Calu3 (cell line): Measurements from ENCODE around the gene PCDH9. TPM values are rescaled to one million over a fixed set of nuclear protein-coding genes. Genes with fewer than 3 reads are reported as not detected.

Experiments
- BruUV-seq: library from RNA; stranded (reverse); fragments of 400-500 nt; replicated peaks from 2 replicates; lab custom pipeline; 2021; lab: Mats Ljungman, UMichigan
- CTCF ChIA-PET: fragments of 300-600 bp; sonication (Branson Sonifier 250); formaldehyde crosslinking; loops from one replicate; lab custom pipeline; 2022; ENCODE audit warnings: antibody characterized with exemption; lab: Charles Lee
- DNase-seq: peaks from one replicate; pipeline ENCODE4 v3.0.0; 2022
- H3K27ac Mint-ChIP-seq: one replicate; pipeline ENCODE4 v1.8.0; 2022; ENCODE audit warnings: mixed read lengths; ENCODE audit not compliant: unreplicated experiment
- H3K27me3 Mint-ChIP-seq: one replicate; pipeline ENCODE4 v1.8.0; 2022; ENCODE audit warnings: mixed read lengths; ENCODE audit not compliant: unreplicated experiment
- H3K36me3 Mint-ChIP-seq: one replicate; pipeline ENCODE4 v1.8.0; 2022; ENCODE audit warnings: mild to moderate bottlenecking, moderate library complexity, mixed read lengths; ENCODE audit not compliant: insufficient read depth, unreplicated experiment
- H3K4me1 Mint-ChIP-seq: one replicate; pipeline ENCODE4 v1.8.0; 2022; ENCODE audit warnings: mild to moderate bottlenecking, low read depth, mixed read lengths; ENCODE audit not compliant: unreplicated experiment
- H3K4me3 Mint-ChIP-seq: one replicate; pipeline ENCODE4 v1.8.0; 2022; ENCODE audit warnings: mild to moderate bottlenecking, low read depth, moderate library complexity, mixed read lengths; ENCODE audit not compliant: unreplicated experiment
- H3K9me3 Mint-ChIP-seq: one replicate; pipeline ENCODE4 v1.8.0; 2022; ENCODE audit warnings: low read depth, mixed read lengths; ENCODE audit not compliant: unreplicated experiment
- intact Hi-C: fragments of 100-400 bp; cut with micrococcal nuclease; formaldehyde crosslinking; loops from one replicate; pipeline ENCODE4 v1.10.0; 2022; ENCODE audit not compliant: unreplicated experiment
- total RNA-seq: library from RNA; stranded (reverse); gene quantifications from 2 replicates; pipeline ENCODE4 v1.2.3, GENCODE V29; 2022
- TF ChIP-seq, protein P1 (sequence below): fragments of 200-600 bp; IDR thresholded peaks from one replicate; pipeline ENCODE4 v1.8.0; 2022; ENCODE audit warnings: antibody characterized with exemption; ENCODE audit not compliant: unreplicated experiment

Gene PCDH9
- total RNA-seq, 1 experiment from 2014 or later: 1.3 TPM

GRCh38 chr13:66335626-66336025 is 894.5 kb downstream of the PCDH9 start:
- Mint-ChIP-seq H3K27ac (no peak overlapping the region), H3K4me1 (no peaks in the 10 kb centered on the region), H3K27me3 (no peaks in the 10 kb centered on the region), H3K9me3 (no peaks in the 10 kb centered on the region), H3K4me3 (no peak overlapping the region), H3K36me3 (no peaks in the 10 kb centered on the region)
- TF ChIP-seq, protein P1, sequence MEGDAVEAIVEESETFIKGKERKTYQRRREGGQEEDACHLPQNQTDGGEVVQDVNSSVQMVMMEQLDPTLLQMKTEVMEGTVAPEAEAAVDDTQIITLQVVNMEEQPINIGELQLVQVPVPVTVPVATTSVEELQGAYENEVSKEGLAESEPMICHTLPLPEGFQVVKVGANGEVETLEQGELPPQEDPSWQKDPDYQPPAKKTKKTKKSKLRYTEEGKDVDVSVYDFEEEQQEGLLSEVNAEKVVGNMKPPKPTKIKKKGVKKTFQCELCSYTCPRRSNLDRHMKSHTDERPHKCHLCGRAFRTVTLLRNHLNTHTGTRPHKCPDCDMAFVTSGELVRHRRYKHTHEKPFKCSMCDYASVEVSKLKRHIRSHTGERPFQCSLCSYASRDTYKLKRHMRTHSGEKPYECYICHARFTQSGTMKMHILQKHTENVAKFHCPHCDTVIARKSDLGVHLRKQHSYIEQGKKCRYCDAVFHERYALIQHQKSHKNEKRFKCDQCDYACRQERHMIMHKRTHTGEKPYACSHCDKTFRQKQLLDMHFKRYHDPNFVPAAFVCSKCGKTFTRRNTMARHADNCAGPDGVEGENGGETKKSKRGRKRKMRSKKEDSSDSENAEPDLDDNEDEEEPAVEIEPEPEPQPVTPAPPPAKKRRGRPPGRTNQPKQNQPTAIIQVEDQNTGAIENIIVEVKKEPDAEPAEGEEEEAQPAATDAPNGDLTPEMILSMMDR: no peak
- intact Hi-C loops: no loop called here
- DNase-seq: no peak
- CTCF ChIA-PET: no interaction called here
- no TSS peak for BruUV-seq

GRCh38 chr13:66329988-66330451 is 900.1 kb downstream of the PCDH9 start:
- no peaks in the 10 kb centered on the region for H3K27me3 Mint-ChIP-seq
- DNase-seq: no peak
- no peaks in the 10 kb centered on the region for H3K4me1 Mint-ChIP-seq
- no peak overlapping the region for H3K4me3 Mint-ChIP-seq
- TF ChIP-seq, protein P1: no peak
- no TSS peak for BruUV-seq
- H3K27ac Mint-ChIP-seq: no peak overlapping the region
- H3K36me3 Mint-ChIP-seq: no peaks in the 10 kb centered on the region
- no peaks in the 10 kb centered on the region for H3K9me3 Mint-ChIP-seq
- CTCF ChIA-PET: no interaction called here
- intact Hi-C loops: no loop called here

GRCh38 chr13:66328476-66328875 is 901.7 kb downstream of the PCDH9 start:
- CTCF ChIA-PET: no interaction called here
- no peaks in the 10 kb centered on the region for H3K4me1 Mint-ChIP-seq

GRCh38 chr13:66323745-66324347 is 906.3 kb downstream of the PCDH9 start:
- Mint-ChIP-seq H3K4me1 (no peaks in the 10 kb centered on the region), H3K36me3 (no peaks in the 10 kb centered on the region), H3K4me3 (no peak overlapping the region), H3K27ac (no peak overlapping the region), H3K27me3 (no peaks in the 10 kb centered on the region), H3K9me3 (no peaks in the 10 kb centered on the region)
- BruUV-seq: no TSS peak
- CTCF ChIA-PET: no interaction called here
- intact Hi-C loops: no loop called here
- TF ChIP-seq, protein P1: no peak
- no peak for DNase-seq

More at GRCh38 chr13:66328476-66328875, 901.7 kb downstream of the PCDH9 start:
- intact Hi-C loops: no loop called here
- Mint-ChIP-seq H3K36me3 (no peaks in the 10 kb centered on the region), H3K4me3 (no peak overlapping the region), H3K9me3 (no peaks in the 10 kb centered on the region), H3K27me3 (no peaks in the 10 kb centered on the region), H3K27ac (no peak overlapping the region)
- DNase-seq: no peak
- TF ChIP-seq, protein P1: no peak
- no TSS peak for BruUV-seq
